K562 (cell line): ENCODE results near the gene CALB2. TPM values are rescaled to one million over a fixed set of nuclear protein-coding genes. Genes with fewer than 3 reads are reported as not detected.

Experiments
- DPF2 ChIP-seq: fragments of 450-650 bp; IDR thresholded peaks from 2 replicates; pipeline ENCODE4 v1.6.1; 2016
- HNRNPUL1 ChIP-seq: fragments of 200-400 bp; formaldehyde crosslinking; IDR thresholded peaks from 2 replicates; pipeline ENCODE4 v1.6.1; 2017; ENCODE audit warnings: low read length
- LARP7 ChIP-seq: fragments of 450-650 bp; IDR thresholded peaks from 2 replicates; pipeline ENCODE4 v1.6.1; 2016
- MTA2 ChIP-seq: fragments of 450-650 bp; IDR thresholded peaks from 2 replicates; pipeline ENCODE4 v1.6.1; 2016; ENCODE audit warnings: low read depth
- RCOR1 ChIP-seq, 2 experiments: IDR thresholded peaks; 2 replicates each; pipeline ENCODE4 v1.6.1; 2012; ENCODE audit warnings: low read depth in 2 of 2, low read length in 2 of 2, borderline replicate concordance in 1 of 2, improper control_type of control experiment in 1 of 2
- ZNF41 ChIP-seq: fragments of 250-450 bp; sonication (Bioruptor Pico); conservative IDR thresholded peaks from 2 replicates; pipeline ENCODE4 v1.4.0; 2020; ENCODE audit warnings: mild to moderate bottlenecking
- polyA plus RNA-seq, 8 experiments: library from polyadenylated mRNA; depleted of rRNA in 4 of 8; stranded (reverse) in 5 of 8; unstranded in 3 of 8; fragments of >200 nt; fragmentation: Nextera tagmentation in 2 of 8; fragmentation: Illumina TruSeq in 1 of 8; extraction: Ambion mirVana in 2 of 8; extraction: Trizol in 1 of 8; gene quantifications; 2 replicates each; pipeline versions ENCODE4 v1.2.1 to v1.2.3, GENCODE V29; 2011 to 2014; ENCODE audit warnings: inconsistent platforms in 1 of 8, missing spikeins in 1 of 8
- total RNA-seq, 7 experiments: library from RNA; depleted of rRNA in 6 of 7; stranded (reverse); fragments of >200 nt in 6 of 7; fragmentation: Illumina TruSeq in 2 of 7; extraction: Trizol in 2 of 7; gene quantifications; 2 replicates each; pipeline versions ENCODE4 v1.2.1 to v1.2.3, GENCODE V29; 2011 to 2021; ENCODE audit warnings: low replicate concordance in 1 of 7
- TF ChIP-seq, protein P1 (sequence below): sonication (generic); formaldehyde crosslinking; IDR thresholded peaks from 2 replicates; pipeline ENCODE4 v1.8.1; 2023; ENCODE audit warnings: missing genetic modification reagents, mild to moderate bottlenecking, borderline replicate concordance
- TF ChIP-seq, protein P2 (sequence below): fragments of 450-650 bp; IDR thresholded peaks from 2 replicates; pipeline ENCODE4 v1.6.1; 2016; ENCODE audit warnings: low read depth, mild to moderate bottlenecking, moderate library complexity
- TF ChIP-seq, protein P3 (sequence below): fragments of 450-650 bp; formaldehyde crosslinking; IDR thresholded peaks from 2 replicates; pipeline ENCODE4 v1.4.0; 2022; ENCODE audit warnings: mild to moderate bottlenecking, moderate library complexity
- TF ChIP-seq, protein P4 (sequence below): fragments of 450-650 bp; IDR thresholded peaks from 2 replicates; pipeline ENCODE4 v1.6.1; 2016; ENCODE audit warnings: mild to moderate bottlenecking, moderate library complexity

Gene CALB2
- total and polyA plus RNA-seq, 9 of the 15 experiments (the other 6 are each of a cell fraction or from before 2014, with no cell fraction given) = not detected

DNA sequence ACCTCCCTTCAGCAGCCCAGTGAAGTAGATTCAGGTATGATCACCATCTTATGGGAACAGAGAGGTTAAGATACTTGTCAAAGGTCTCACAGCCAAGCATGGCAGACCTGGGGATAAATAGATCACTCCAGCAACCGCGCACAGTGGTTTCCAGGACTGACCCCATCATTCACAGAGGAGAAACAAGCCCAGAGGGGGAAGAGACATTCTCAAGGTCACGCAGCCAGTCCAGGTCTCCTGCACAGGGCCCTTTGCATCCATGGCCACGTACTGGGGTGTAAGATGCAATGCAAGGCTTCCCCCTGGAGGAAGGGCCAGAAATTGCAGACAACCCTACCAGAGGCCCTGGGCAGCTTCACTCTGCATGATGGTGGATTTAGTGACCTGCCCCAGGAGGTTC lies 63.4 kb downstream of the CALB2 start (continued):
- TF ChIP-seq, protein P1, sequence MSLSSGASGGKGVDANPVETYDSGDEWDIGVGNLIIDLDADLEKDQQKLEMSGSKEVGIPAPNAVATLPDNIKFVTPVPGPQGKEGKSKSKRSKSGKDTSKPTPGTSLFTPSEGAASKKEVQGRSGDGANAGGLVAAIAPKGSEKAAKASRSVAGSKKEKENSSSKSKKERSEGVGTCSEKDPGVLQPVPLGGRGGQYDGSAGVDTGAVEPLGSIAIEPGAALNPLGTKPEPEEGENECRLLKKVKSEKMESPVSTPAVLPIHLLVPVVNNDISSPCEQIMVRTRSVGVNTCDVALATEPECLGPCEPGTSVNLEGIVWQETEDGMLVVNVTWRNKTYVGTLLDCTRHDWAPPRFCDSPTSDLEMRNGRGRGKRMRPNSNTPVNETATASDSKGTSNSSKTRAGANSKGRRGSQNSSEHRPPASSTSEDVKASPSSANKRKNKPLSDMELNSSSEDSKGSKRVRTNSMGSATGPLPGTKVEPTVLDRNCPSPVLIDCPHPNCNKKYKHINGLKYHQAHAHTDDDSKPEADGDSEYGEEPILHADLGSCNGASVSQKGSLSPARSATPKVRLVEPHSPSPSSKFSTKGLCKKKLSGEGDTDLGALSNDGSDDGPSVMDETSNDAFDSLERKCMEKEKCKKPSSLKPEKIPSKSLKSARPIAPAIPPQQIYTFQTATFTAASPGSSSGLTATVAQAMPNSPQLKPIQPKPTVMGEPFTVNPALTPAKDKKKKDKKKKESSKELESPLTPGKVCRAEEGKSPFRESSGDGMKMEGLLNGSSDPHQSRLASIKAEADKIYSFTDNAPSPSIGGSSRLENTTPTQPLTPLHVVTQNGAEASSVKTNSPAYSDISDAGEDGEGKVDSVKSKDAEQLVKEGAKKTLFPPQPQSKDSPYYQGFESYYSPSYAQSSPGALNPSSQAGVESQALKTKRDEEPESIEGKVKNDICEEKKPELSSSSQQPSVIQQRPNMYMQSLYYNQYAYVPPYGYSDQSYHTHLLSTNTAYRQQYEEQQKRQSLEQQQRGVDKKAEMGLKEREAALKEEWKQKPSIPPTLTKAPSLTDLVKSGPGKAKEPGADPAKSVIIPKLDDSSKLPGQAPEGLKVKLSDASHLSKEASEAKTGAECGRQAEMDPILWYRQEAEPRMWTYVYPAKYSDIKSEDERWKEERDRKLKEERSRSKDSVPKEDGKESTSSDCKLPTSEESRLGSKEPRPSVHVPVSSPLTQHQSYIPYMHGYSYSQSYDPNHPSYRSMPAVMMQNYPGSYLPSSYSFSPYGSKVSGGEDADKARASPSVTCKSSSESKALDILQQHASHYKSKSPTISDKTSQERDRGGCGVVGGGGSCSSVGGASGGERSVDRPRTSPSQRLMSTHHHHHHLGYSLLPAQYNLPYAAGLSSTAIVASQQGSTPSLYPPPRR (CRISPR knock-in tag) = no peak
- 0 out of 4 replicates have a peak, but pooled peaks of 1 of the 2 experiments have one; percentile 49 for TF ChIP-seq RCOR1 (IDR thresholded peaks at IDR 0.05; ENCODE audit: borderline replicate concordance in 1 of 2, low read depth in 2 of 2, low read length in 2 of 2)
- no peak for TF ChIP-seq MTA2
- no peak for TF ChIP-seq HNRNPUL1
- TF ChIP-seq, protein P2, sequence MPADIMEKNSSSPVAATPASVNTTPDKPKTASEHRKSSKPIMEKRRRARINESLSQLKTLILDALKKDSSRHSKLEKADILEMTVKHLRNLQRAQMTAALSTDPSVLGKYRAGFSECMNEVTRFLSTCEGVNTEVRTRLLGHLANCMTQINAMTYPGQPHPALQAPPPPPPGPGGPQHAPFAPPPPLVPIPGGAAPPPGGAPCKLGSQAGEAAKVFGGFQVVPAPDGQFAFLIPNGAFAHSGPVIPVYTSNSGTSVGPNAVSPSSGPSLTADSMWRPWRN = no peak
- TF ChIP-seq DPF2 = no peak
- no peak for TF ChIP-seq ZNF41
- TF ChIP-seq, protein P3, sequence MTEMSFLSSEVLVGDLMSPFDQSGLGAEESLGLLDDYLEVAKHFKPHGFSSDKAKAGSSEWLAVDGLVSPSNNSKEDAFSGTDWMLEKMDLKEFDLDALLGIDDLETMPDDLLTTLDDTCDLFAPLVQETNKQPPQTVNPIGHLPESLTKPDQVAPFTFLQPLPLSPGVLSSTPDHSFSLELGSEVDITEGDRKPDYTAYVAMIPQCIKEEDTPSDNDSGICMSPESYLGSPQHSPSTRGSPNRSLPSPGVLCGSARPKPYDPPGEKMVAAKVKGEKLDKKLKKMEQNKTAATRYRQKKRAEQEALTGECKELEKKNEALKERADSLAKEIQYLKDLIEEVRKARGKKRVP (CRISPR knock-in tag) = no peak
- TF ChIP-seq, protein P4, sequence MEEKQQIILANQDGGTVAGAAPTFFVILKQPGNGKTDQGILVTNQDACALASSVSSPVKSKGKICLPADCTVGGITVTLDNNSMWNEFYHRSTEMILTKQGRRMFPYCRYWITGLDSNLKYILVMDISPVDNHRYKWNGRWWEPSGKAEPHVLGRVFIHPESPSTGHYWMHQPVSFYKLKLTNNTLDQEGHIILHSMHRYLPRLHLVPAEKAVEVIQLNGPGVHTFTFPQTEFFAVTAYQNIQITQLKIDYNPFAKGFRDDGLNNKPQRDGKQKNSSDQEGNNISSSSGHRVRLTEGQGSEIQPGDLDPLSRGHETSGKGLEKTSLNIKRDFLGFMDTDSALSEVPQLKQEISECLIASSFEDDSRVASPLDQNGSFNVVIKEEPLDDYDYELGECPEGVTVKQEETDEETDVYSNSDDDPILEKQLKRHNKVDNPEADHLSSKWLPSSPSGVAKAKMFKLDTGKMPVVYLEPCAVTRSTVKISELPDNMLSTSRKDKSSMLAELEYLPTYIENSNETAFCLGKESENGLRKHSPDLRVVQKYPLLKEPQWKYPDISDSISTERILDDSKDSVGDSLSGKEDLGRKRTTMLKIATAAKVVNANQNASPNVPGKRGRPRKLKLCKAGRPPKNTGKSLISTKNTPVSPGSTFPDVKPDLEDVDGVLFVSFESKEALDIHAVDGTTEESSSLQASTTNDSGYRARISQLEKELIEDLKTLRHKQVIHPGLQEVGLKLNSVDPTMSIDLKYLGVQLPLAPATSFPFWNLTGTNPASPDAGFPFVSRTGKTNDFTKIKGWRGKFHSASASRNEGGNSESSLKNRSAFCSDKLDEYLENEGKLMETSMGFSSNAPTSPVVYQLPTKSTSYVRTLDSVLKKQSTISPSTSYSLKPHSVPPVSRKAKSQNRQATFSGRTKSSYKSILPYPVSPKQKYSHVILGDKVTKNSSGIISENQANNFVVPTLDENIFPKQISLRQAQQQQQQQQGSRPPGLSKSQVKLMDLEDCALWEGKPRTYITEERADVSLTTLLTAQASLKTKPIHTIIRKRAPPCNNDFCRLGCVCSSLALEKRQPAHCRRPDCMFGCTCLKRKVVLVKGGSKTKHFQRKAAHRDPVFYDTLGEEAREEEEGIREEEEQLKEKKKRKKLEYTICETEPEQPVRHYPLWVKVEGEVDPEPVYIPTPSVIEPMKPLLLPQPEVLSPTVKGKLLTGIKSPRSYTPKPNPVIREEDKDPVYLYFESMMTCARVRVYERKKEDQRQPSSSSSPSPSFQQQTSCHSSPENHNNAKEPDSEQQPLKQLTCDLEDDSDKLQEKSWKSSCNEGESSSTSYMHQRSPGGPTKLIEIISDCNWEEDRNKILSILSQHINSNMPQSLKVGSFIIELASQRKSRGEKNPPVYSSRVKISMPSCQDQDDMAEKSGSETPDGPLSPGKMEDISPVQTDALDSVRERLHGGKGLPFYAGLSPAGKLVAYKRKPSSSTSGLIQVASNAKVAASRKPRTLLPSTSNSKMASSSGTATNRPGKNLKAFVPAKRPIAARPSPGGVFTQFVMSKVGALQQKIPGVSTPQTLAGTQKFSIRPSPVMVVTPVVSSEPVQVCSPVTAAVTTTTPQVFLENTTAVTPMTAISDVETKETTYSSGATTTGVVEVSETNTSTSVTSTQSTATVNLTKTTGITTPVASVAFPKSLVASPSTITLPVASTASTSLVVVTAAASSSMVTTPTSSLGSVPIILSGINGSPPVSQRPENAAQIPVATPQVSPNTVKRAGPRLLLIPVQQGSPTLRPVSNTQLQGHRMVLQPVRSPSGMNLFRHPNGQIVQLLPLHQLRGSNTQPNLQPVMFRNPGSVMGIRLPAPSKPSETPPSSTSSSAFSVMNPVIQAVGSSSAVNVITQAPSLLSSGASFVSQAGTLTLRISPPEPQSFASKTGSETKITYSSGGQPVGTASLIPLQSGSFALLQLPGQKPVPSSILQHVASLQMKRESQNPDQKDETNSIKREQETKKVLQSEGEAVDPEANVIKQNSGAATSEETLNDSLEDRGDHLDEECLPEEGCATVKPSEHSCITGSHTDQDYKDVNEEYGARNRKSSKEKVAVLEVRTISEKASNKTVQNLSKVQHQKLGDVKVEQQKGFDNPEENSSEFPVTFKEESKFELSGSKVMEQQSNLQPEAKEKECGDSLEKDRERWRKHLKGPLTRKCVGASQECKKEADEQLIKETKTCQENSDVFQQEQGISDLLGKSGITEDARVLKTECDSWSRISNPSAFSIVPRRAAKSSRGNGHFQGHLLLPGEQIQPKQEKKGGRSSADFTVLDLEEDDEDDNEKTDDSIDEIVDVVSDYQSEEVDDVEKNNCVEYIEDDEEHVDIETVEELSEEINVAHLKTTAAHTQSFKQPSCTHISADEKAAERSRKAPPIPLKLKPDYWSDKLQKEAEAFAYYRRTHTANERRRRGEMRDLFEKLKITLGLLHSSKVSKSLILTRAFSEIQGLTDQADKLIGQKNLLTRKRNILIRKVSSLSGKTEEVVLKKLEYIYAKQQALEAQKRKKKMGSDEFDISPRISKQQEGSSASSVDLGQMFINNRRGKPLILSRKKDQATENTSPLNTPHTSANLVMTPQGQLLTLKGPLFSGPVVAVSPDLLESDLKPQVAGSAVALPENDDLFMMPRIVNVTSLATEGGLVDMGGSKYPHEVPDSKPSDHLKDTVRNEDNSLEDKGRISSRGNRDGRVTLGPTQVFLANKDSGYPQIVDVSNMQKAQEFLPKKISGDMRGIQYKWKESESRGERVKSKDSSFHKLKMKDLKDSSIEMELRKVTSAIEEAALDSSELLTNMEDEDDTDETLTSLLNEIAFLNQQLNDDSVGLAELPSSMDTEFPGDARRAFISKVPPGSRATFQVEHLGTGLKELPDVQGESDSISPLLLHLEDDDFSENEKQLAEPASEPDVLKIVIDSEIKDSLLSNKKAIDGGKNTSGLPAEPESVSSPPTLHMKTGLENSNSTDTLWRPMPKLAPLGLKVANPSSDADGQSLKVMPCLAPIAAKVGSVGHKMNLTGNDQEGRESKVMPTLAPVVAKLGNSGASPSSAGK = no peak
- TF ChIP-seq LARP7 = no peak
